ENCODE data around the gene FOXP1. TPM values are rescaled to one million over a fixed set of nuclear protein-coding genes. Genes with fewer than 3 reads are reported as not detected.

FOXP1 gene
- total and polyA plus RNA-seq, 2 of the 13 experiments (the other 11 are each of a cell fraction or from before 2014, with no cell fraction given): 40.4 to 59.0 TPM

DNA sequence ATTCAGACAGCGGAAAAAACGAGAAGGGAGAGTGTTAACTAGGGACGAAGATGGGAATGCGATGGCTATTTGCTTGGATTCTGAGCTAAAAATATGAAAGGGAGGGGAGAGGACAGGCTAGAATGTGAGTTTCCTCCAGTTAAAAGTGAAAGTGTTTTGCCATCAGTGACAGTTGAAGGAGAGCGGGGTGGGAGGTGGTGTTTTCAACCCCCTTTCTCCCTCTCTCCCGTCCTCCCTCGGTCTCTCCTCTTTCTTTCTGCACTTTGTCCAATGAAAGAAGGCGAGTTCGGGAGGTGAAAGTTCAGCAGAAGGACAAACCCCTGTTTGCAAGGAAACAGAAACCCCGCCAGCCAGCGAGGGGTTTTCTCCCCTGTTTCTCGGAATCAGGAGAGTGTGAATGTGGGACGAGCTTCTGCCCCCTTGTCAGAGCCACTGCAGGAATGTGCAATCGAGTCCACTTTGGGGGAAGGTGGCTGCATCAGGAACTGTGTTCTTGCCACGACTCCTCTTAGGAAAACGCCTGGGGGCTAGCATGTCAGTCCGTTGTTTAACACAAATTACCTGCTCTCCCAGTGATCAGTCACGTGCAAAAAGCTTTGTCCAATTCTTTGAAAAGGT is 975 bp upstream of the FOXP1 start (continued):
- TF ChIP-seq, protein P1, sequence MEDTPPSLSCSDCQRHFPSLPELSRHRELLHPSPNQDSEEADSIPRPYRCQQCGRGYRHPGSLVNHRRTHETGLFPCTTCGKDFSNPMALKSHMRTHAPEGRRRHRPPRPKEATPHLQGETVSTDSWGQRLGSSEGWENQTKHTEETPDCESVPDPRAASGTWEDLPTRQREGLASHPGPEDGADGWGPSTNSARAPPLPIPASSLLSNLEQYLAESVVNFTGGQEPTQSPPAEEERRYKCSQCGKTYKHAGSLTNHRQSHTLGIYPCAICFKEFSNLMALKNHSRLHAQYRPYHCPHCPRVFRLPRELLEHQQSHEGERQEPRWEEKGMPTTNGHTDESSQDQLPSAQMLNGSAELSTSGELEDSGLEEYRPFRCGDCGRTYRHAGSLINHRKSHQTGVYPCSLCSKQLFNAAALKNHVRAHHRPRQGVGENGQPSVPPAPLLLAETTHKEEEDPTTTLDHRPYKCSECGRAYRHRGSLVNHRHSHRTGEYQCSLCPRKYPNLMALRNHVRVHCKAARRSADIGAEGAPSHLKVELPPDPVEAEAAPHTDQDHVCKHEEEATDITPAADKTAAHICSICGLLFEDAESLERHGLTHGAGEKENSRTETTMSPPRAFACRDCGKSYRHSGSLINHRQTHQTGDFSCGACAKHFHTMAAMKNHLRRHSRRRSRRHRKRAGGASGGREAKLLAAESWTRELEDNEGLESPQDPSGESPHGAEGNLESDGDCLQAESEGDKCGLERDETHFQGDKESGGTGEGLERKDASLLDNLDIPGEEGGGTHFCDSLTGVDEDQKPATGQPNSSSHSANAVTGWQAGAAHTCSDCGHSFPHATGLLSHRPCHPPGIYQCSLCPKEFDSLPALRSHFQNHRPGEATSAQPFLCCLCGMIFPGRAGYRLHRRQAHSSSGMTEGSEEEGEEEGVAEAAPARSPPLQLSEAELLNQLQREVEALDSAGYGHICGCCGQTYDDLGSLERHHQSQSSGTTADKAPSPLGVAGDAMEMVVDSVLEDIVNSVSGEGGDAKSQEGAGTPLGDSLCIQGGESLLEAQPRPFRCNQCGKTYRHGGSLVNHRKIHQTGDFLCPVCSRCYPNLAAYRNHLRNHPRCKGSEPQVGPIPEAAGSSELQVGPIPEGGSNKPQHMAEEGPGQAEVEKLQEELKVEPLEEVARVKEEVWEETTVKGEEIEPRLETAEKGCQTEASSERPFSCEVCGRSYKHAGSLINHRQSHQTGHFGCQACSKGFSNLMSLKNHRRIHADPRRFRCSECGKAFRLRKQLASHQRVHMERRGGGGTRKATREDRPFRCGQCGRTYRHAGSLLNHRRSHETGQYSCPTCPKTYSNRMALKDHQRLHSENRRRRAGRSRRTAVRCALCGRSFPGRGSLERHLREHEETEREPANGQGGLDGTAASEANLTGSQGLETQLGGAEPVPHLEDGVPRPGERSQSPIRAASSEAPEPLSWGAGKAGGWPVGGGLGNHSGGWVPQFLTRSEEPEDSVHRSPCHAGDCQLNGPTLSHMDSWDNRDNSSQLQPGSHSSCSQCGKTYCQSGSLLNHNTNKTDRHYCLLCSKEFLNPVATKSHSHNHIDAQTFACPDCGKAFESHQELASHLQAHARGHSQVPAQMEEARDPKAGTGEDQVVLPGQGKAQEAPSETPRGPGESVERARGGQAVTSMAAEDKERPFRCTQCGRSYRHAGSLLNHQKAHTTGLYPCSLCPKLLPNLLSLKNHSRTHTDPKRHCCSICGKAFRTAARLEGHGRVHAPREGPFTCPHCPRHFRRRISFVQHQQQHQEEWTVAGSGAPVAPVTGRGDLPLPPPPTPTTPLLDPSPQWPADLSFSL (CRISPR knock-in tag; IDR thresholded peaks at IDR 0.05): no peak
- TF ChIP-seq PHF8 (CRISPR knock-in tag; IDR thresholded peaks at IDR 0.05): 0 out of 2 replicates have a peak, but pooled peaks have one; percentile 17
- no peak for TF ChIP-seq PHF20 (CRISPR knock-in tag; IDR thresholded peaks at IDR 0.05)
- no peak for TF ChIP-seq KDM1A (CRISPR knock-in tag; IDR thresholded peaks at IDR 0.05)
- no peak for TF ChIP-seq PHB2 (IDR thresholded peaks at IDR 0.05; ENCODE audit: partially characterized antibody)
- TF ChIP-seq, protein P2, sequence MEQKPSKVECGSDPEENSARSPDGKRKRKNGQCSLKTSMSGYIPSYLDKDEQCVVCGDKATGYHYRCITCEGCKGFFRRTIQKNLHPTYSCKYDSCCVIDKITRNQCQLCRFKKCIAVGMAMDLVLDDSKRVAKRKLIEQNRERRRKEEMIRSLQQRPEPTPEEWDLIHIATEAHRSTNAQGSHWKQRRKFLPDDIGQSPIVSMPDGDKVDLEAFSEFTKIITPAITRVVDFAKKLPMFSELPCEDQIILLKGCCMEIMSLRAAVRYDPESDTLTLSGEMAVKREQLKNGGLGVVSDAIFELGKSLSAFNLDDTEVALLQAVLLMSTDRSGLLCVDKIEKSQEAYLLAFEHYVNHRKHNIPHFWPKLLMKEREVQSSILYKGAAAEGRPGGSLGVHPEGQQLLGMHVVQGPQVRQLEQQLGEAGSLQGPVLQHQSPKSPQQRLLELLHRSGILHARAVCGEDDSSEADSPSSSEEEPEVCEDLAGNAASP (CRISPR knock-in tag; IDR thresholded peaks at IDR 0.05; ENCODE audit: borderline replicate concordance): peak; percentile 30; the same call in 1 of the 2 replicates
- TF ChIP-seq GLI4 (CRISPR knock-in tag; IDR thresholded peaks at IDR 0.05; ENCODE audit: borderline replicate concordance): no peak
- TF ChIP-seq, protein P3, sequence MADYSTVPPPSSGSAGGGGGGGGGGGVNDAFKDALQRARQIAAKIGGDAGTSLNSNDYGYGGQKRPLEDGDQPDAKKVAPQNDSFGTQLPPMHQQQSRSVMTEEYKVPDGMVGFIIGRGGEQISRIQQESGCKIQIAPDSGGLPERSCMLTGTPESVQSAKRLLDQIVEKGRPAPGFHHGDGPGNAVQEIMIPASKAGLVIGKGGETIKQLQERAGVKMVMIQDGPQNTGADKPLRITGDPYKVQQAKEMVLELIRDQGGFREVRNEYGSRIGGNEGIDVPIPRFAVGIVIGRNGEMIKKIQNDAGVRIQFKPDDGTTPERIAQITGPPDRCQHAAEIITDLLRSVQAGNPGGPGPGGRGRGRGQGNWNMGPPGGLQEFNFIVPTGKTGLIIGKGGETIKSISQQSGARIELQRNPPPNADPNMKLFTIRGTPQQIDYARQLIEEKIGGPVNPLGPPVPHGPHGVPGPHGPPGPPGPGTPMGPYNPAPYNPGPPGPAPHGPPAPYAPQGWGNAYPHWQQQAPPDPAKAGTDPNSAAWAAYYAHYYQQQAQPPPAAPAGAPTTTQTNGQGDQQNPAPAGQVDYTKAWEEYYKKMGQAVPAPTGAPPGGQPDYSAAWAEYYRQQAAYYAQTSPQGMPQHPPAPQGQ (CRISPR knock-in tag; IDR thresholded peaks at IDR 0.05; ENCODE audit: borderline replicate concordance): no peak
- no peak for TF ChIP-seq ZNF777 (CRISPR knock-in tag; IDR thresholded peaks at IDR 0.05)
- TF ChIP-seq, protein P4, sequence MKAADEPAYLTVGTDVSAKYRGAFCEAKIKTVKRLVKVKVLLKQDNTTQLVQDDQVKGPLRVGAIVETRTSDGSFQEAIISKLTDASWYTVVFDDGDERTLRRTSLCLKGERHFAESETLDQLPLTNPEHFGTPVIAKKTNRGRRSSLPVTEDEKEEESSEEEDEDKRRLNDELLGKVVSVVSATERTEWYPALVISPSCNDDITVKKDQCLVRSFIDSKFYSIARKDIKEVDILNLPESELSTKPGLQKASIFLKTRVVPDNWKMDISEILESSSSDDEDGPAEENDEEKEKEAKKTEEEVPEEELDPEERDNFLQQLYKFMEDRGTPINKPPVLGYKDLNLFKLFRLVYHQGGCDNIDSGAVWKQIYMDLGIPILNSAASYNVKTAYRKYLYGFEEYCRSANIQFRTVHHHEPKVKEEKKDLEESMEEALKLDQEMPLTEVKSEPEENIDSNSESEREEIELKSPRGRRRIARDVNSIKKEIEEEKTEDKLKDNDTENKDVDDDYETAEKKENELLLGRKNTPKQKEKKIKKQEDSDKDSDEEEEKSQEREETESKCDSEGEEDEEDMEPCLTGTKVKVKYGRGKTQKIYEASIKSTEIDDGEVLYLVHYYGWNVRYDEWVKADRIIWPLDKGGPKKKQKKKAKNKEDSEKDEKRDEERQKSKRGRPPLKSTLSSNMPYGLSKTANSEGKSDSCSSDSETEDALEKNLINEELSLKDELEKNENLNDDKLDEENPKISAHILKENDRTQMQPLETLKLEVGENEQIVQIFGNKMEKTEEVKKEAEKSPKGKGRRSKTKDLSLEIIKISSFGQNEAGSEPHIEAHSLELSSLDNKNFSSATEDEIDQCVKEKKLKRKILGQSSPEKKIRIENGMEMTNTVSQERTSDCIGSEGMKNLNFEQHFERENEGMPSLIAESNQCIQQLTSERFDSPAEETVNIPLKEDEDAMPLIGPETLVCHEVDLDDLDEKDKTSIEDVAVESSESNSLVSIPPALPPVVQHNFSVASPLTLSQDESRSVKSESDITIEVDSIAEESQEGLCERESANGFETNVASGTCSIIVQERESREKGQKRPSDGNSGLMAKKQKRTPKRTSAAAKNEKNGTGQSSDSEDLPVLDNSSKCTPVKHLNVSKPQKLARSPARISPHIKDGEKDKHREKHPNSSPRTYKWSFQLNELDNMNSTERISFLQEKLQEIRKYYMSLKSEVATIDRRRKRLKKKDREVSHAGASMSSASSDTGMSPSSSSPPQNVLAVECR (CRISPR knock-in tag; IDR thresholded peaks at IDR 0.05; ENCODE audit: borderline replicate concordance): peak; percentile 48; the same call in 1 of the 2 replicates
- TF ChIP-seq, protein P5, sequence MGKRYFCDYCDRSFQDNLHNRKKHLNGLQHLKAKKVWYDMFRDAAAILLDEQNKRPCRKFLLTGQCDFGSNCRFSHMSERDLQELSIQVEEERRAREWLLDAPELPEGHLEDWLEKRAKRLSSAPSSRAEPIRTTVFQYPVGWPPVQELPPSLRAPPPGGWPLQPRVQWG (CRISPR knock-in tag; IDR thresholded peaks at IDR 0.05; ENCODE audit: borderline replicate concordance, low read depth): no peak
- TF ChIP-seq ZBTB8A (CRISPR knock-in tag; IDR thresholded peaks at IDR 0.05; ENCODE audit: borderline replicate concordance, low read depth): no peak
- no peak for TF ChIP-seq ZNF572 (CRISPR knock-in tag; IDR thresholded peaks at IDR 0.05)
- no peak for TF ChIP-seq ZMYM2 (CRISPR knock-in tag; IDR thresholded peaks at IDR 0.05)
- no peak for TF ChIP-seq ZFP1 (CRISPR knock-in tag; IDR thresholded peaks at IDR 0.05)
